NT2/D1 (cell line): Measurements from ENCODE around the gene SCYL3.

Experiments
- DNase-seq: peaks from one replicate; pipeline ENCODE4 v3.0.0-alpha.2; 2011; ENCODE audit warnings: low read depth, low spot score
- H3K27me3 ChIP-seq: 2 replicates; pipeline ENCODE4 v1.6.0; 2011; ENCODE audit warnings: mild to moderate bottlenecking; ENCODE audit not compliant: insufficient read length, insufficient read depth
- H3K36me3 ChIP-seq: 2 replicates; pipeline ENCODE4 v1.6.1; 2011; ENCODE audit warnings: mild to moderate bottlenecking, low read length, mixed read lengths; ENCODE audit not compliant: insufficient read depth, insufficient read length
- H3K4me1 ChIP-seq: 2 replicates; pipeline ENCODE4 v1.5.1; 2011; ENCODE audit not compliant: insufficient read depth, insufficient read length
- H3K4me3 ChIP-seq: 2 replicates; pipeline ENCODE4 v1.5.1; 2011; ENCODE audit warnings: low read depth; ENCODE audit not compliant: insufficient read length
- H3K9ac ChIP-seq: 2 replicates; pipeline ENCODE4 v1.6.0; 2011; ENCODE audit warnings: low read depth; ENCODE audit not compliant: insufficient read length
- H3K9me3 ChIP-seq: 2 replicates; pipeline ENCODE4 v1.5.1; 2011; ENCODE audit warnings: mild to moderate bottlenecking, low read length; ENCODE audit not compliant: insufficient read depth
- SUZ12 ChIP-seq: IDR thresholded peaks from 2 replicates; pipeline ENCODE4 v1.6.1; 2011; ENCODE audit not compliant: insufficient read length, insufficient read depth; ENCODE audit errors: extremely low read depth
- YY1 ChIP-seq: IDR thresholded peaks from 2 replicates; pipeline ENCODE4 v1.6.1; 2011; ENCODE audit not compliant: insufficient read length, insufficient read depth
- ZNF274 ChIP-seq: IDR thresholded peaks from 2 replicates; pipeline ENCODE4 v1.6.1; 2011; ENCODE audit warnings: mild to moderate bottlenecking, low read depth, low read length

SCYL3 gene

DNA sequence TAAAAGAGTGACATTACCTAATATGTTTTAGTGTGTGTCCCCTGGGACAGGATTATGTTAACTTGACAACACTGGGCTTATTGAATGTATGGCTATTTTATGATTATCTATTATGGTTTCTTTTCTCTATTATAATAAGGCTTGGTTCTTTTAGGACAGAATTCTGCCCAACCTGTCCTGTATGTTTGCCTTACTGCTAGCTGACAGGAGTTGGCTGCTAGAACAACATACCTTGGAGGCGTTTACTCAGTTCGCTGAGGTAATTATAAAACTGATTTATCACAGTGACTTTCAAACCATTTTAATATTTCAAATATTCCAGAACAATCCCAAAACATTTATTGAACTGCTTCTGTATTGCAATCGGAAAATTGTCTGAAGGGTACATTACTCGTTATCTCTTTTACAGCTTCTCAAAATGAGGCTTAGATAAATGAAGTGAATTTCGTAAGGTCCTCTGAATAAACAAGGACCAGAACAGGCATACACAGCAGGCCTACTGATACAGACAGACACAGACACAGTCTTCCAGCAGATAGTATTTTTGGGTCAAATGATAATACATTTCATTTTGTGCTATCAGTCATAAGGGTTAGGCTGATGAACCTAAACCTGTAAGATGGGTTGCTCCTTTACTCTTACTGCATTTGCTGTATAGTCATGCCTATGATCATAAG is 44.2 kb downstream of the SCYL3 start:
- H3K9me3 ChIP-seq, result no peaks in the 10 kb centered on the region
- H3K9ac ChIP-seq, result no peak overlapping the region
- H3K36me3 ChIP-seq, result peaks cover 100% of the 10 kb centered on the region
- no peak for TF ChIP-seq SUZ12
- no peak for TF ChIP-seq ZNF274
- TF ChIP-seq YY1, result no peak
- no peaks in the 10 kb centered on the region for H3K4me1 ChIP-seq
- no peak for DNase-seq
- no peaks in the 10 kb centered on the region for H3K27me3 ChIP-seq
- H3K4me3 ChIP-seq, result no peak overlapping the region

DNA sequence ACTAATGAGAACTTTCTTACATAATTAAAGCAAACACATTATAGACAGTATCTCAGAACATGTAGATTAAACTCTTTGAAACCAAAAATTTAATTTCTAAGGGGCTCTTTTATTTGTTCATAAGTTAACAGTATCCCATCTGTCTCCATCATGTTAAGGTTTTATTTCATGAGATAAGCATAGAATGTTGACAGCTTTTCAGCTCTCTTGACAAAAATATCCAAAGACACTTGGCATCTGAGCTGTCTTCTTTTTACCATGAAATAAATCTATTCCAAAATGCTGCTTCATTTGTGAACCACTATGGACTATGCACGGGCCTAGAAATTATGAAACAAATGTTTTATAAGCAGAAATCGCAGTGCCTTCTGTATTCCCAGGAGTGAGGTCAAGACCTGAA is 45.2 kb downstream of the SCYL3 start:
- no peak for DNase-seq
- peaks cover 99% of the 10 kb centered on the region for H3K36me3 ChIP-seq
- no peak overlapping the region for H3K9ac ChIP-seq
- TF ChIP-seq YY1 (no peak), ZNF274 (no peak), SUZ12 (no peak)
- no peaks in the 10 kb centered on the region for H3K27me3 ChIP-seq
- no peaks in the 10 kb centered on the region for H3K4me1 ChIP-seq
- no peaks in the 10 kb centered on the region for H3K9me3 ChIP-seq
- no peak overlapping the region for H3K4me3 ChIP-seq

DNA sequence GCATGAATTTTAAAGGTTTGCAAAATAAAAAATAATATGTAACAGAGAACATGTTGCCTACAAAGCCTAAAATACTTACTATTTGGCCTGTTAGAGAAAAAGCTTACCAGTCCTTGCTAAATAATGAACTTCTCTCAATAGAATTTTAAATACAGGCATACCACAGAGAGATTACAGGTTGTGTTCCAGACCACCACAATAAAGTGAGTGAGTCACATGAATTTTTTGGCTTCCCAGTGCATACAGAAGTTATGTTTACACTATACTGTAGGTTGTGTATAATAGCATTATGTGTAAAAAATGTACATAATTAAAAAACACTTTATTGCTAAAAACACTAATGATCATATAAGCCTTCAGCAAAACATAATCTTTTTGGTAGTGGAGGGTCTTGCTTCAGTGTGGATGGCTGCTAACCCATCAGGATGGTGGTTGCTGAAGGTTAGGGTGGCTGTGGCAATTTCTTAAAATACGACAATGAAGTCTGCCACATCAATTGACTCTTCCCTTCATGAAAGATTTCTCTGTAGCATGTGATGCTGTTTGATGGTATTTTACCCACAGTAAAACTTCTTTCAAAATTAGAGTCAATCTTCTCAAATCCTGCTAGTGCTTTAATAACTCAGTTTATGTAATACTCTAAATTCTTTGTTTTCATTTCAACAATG is 48.6 kb downstream of the SCYL3 start:
- H3K27me3 ChIP-seq, result no peaks in the 10 kb centered on the region
- H3K4me1 ChIP-seq, result no peaks in the 10 kb centered on the region
- H3K9me3 ChIP-seq, result no peaks in the 10 kb centered on the region
- no peak for DNase-seq
- TF ChIP-seq SUZ12, result no peak
- TF ChIP-seq YY1, result no peak
- no peak for TF ChIP-seq ZNF274
- peaks cover 92% of the 10 kb centered on the region for H3K36me3 ChIP-seq
- H3K4me3 ChIP-seq, result no peak overlapping the region
- H3K9ac ChIP-seq, result no peak overlapping the region

DNA sequence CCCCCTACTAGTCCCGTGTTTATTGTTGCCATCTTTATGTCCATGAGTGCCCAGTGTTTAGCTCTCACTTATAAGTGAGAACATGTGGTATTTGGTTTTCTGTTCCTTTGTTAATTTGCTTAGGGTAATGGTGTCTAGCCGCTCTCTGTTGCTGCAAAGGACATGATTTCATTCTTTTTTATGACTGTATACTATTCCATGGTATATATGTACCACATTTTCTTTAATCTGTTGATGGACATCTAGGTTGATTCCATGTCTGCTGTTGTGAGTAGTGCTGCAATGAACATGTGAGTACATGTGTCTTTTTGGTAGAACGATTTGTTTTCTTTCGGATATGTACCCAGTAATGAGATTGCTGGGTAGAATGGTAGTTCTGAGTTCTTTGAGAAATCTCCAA is 54.8 kb downstream of the SCYL3 start:
- Histone ChIP-seq H3K9ac (no peak overlapping the region), H3K36me3 (peaks cover 82% of the 10 kb centered on the region), H3K4me3 (no peak overlapping the region), H3K9me3 (peaks cover 11% of the 10 kb centered on the region; the same call in 1 of the 2 replicates), H3K4me1 (no peaks in the 10 kb centered on the region), H3K27me3 (no peaks in the 10 kb centered on the region)
- no peak for DNase-seq
- no peak for TF ChIP-seq ZNF274
- TF ChIP-seq YY1, result no peak
- no peak for TF ChIP-seq SUZ12

DNA sequence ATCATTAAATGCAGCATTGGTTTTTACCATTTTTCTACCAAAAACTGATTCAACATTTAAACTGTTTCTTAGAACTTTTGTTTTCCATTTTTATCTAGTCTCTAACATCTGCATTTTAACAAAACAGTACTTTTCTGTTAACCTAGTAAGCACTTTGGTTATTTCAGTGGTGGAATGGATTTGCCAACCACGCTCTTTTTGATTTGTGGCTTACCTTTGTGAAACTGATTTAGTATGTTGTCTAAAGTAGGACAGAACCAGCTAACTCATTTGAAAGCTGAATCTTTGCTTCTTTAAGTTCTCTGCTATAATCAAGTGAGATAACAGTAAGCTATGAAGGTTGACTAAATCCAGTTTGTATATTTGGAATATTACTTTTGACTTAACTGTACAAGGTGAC is 57.5 kb downstream of the SCYL3 start:
- H3K9ac ChIP-seq, result no peak overlapping the region
- TF ChIP-seq ZNF274 (no peak), YY1 (no peak), SUZ12 (no peak)
- peaks cover 84% of the 10 kb centered on the region for H3K36me3 ChIP-seq
- DNase-seq, result no peak
- H3K4me1 ChIP-seq, result no peaks in the 10 kb centered on the region
- no peak overlapping the region for H3K4me3 ChIP-seq
- H3K27me3 ChIP-seq, result no peaks in the 10 kb centered on the region
- H3K9me3 ChIP-seq, result peaks cover 11% of the 10 kb centered on the region; the same call in 1 of the 2 replicates

DNA sequence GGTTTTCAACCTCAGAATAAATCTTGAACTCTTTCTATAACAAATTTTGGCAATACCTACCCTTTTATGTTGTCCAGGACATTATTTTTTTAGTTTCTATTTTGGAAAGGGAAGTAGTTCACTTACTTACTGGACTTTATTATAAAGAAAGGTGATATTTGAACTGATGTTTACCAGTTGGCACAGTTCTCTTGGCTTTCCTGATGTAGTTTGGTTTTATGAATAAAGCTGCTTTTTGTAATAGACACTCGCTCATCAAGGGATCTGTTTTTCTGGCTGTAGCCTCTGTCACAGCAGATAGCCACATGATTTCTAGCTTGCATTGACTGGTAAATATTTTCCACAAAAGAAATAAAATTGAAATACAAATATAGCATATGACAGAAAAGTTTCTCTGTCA is 58.0 kb downstream of the SCYL3 start:
- Histone ChIP-seq H3K36me3 (peaks cover 84% of the 10 kb centered on the region), H3K9me3 (peaks cover 11% of the 10 kb centered on the region; the same call in 1 of the 2 replicates), H3K4me1 (no peaks in the 10 kb centered on the region), H3K9ac (no peak overlapping the region), H3K27me3 (no peaks in the 10 kb centered on the region), H3K4me3 (no peak overlapping the region)
- TF ChIP-seq YY1 (no peak), ZNF274 (no peak), SUZ12 (no peak)
- DNase-seq, result no peak

DNA sequence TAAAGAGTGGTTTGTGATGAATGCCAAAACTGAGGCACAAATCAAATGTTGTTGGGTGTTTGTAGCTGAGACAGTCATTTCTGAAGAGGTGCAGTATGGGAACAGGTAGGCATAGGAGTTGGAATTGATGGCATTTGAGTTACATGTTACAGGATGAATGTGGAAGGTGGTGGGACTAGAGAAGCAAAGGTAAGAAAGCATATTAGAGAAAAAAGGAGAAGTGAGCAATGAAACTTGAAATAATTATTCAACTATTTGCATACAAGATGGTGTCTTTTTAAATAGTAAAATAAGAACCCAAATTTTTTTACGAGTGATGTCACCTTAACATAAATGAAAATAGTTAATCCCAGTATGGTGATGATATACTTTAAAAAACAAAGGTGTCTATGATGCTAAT is 58.8 kb downstream of the SCYL3 start:
- no peak overlapping the region for H3K4me3 ChIP-seq
- TF ChIP-seq SUZ12, result no peak
- TF ChIP-seq YY1, result no peak
- TF ChIP-seq ZNF274, result no peak
- no peaks in the 10 kb centered on the region for H3K4me1 ChIP-seq
- H3K27me3 ChIP-seq, result no peaks in the 10 kb centered on the region
- H3K9me3 ChIP-seq, result peaks cover 11% of the 10 kb centered on the region; the same call in 1 of the 2 replicates
- no peak overlapping the region for H3K9ac ChIP-seq
- H3K36me3 ChIP-seq, result peaks cover 91% of the 10 kb centered on the region
- DNase-seq, result no peak
